HL-60/S4 treated with retinoic acid at 250 ng/mL for 4 days and 3 days (cell line): ENCODE results near the gene UBXN7.
"Not testable (repeated sequence)": the region's sequence is repeated elsewhere in the genome, so short reads cannot be mapped to it uniquely, and the experiment has no call there.

Experiments
- in situ Hi-C: fragments of 300-500 bp; cut with MboI; formaldehyde crosslinking; loops from 2 replicates; pipeline ENCODE4 v1.7.0; 2022; ENCODE audit warnings: low sequenced_read_pairs

Gene UBXN7

GRCh38 chr3:196357905-196358304, 74.3 kb downstream of the UBXN7 start:
- in situ Hi-C loops, result no loop called here

- in situ Hi-C loops, result no loop called here
These were observed 75.7 kb downstream of the UBXN7 start for GRCh38 chr3:196356556-196356955.

GRCh38 chr3:196355668-196356067, 76.6 kb downstream of the UBXN7 start:
- in situ Hi-C loops, result no loop called here

- in situ Hi-C loops, result no loop called here
These were observed 78.1 kb downstream of the UBXN7 start for GRCh38 chr3:196354132-196354531.

GRCh38 chr3:196351541-196351940, 80.7 kb downstream of the UBXN7 start:
- in situ Hi-C loops, result no loop called here

GRCh38 chr3:196350067-196350466, 82.2 kb downstream of the UBXN7 start:
- in situ Hi-C loops, result no loop called here

- in situ Hi-C loops, result no loop called here
These were observed 83.5 kb downstream of the UBXN7 start for GRCh38 chr3:196348698-196349097.

GRCh38 chr3:196344663-196345062, 87.6 kb downstream of the UBXN7 start:
- in situ Hi-C loops, result no loop called here

GRCh38 chr3:196343917-196344316, 88.3 kb downstream of the UBXN7 start:
- in situ Hi-C loops, result not testable (repeated sequence)

- in situ Hi-C loops, result no loop called here
These were observed 91.1 kb downstream of the UBXN7 start for GRCh38 chr3:196341137-196341536.

GRCh38 chr3:196340466-196340865, 91.8 kb downstream of the UBXN7 start:
- in situ Hi-C loops, result no loop called here

GRCh38 chr3:196339493-196340254, 92.6 kb downstream of the UBXN7 start:
- in situ Hi-C loops, result no loop called here

- in situ Hi-C loops, result no loop called here
These were observed 93.2 kb downstream of the UBXN7 start for GRCh38 chr3:196339044-196339443.

GRCh38 chr3:196336319-196337145, 95.7 kb downstream of the UBXN7 start:
- in situ Hi-C loops, result no loop called here

- in situ Hi-C loops, result no loop called here
These were observed 96.7 kb downstream of the UBXN7 start for GRCh38 chr3:196335503-196335948.

- in situ Hi-C loops, result no loop called here
These were observed 97.2 kb downstream of the UBXN7 start for GRCh38 chr3:196334982-196335381.

- in situ Hi-C loops, result no loop called here
These were observed 100.1 kb downstream of the UBXN7 start for GRCh38 chr3:196332168-196332567.

- in situ Hi-C loops, result no loop called here
These were observed 104.8 kb downstream of the UBXN7 start for GRCh38 chr3:196327405-196327804.

- in situ Hi-C loops, result no loop called here
These were observed 105.3 kb downstream of the UBXN7 start for GRCh38 chr3:196326936-196327335.

- in situ Hi-C loops, result no loop called here
These were observed 108.5 kb downstream of the UBXN7 start for GRCh38 chr3:196323691-196324090.

- in situ Hi-C loops, result no loop called here
These were observed 109.2 kb downstream of the UBXN7 start for GRCh38 chr3:196323016-196323415.

- in situ Hi-C loops, result no loop called here
These were observed 111.1 kb downstream of the UBXN7 start for GRCh38 chr3:196321162-196321561.
